ENCODE data around the gene UNC13C.

Gene UNC13C

DNA sequence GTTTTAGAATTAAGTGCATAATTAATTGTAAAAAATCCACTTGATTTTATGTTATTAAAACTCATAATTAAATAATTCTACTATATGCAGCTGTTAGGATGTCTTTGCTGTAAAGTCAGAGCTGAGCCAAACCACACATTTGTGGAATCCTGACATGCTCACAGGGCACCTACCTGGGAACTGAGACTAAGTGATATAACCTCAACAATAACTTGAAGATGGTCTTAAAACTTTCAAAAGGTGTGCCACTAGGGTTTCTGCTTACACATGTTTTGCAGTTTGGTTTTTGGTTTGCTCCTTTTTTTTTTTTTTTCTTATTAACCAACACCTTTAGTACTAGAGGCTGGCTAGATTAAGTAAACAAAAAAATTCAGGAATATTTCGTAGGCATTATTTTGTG is 549.8 kb downstream of the UNC13C start:
- no peak for DNase-seq
- no peak overlapping the region for H3K27ac ChIP-seq (ENCODE audit: low read depth, low read length)
- no peak overlapping the region for H3K9ac ChIP-seq (ENCODE audit: low read length)
- H2AFZ ChIP-seq (ENCODE audit: insufficient read depth, low read length, poor library complexity): no peak overlapping the region
- no peak overlapping the region for H3K4me3 ChIP-seq (ENCODE audit: low read depth, low read length)
- no CpG with 5 or more reads among the region's 1 CpG for WGBS (ENCODE audit: extremely low coverage, insufficient coverage, insufficient read length)
- H3K27me3 ChIP-seq (ENCODE audit: insufficient read depth, low read length): no peaks in the 10 kb centered on the region
- H2AK5ac ChIP-seq (ENCODE audit: low read length): no peak overlapping the region
- H4K12ac ChIP-seq (ENCODE audit: low read depth, low read length): no peak overlapping the region
- no peak overlapping the region for H3K18ac ChIP-seq (ENCODE audit: low read length)
- no peak overlapping the region for H3K4me2 ChIP-seq (ENCODE audit: low read length)
- H3K4me1 ChIP-seq (ENCODE audit: control insufficient read depth in 1 of 2, insufficient read depth in 2 of 2, low read length in 2 of 2): no peaks in the 10 kb centered on the region
- no peak overlapping the region for H4K91ac ChIP-seq (ENCODE audit: low read depth, low read length)
- H3K9me3 ChIP-seq (ENCODE audit: insufficient read depth, low read depth, low read length): no peaks in the 10 kb centered on the region
- H2BK5ac ChIP-seq (ENCODE audit: low read depth, low read length, poor library complexity): no peak overlapping the region
- no peaks in the 10 kb centered on the region for H3K79me2 ChIP-seq (ENCODE audit: control insufficient read depth, insufficient read depth, low read length, poor library complexity)
- no peaks in the 10 kb centered on the region for H3K79me1 ChIP-seq (ENCODE audit: low read length)
- no peak overlapping the region for H3K14ac ChIP-seq (ENCODE audit: low read length)
- no peak overlapping the region for H3K23ac ChIP-seq (ENCODE audit: low read length)
- H2BK12ac ChIP-seq (ENCODE audit: low read length): no peak overlapping the region
- no peak overlapping the region for H3K4ac ChIP-seq (ENCODE audit: low read depth, low read length)
- no peak overlapping the region for H2BK120ac ChIP-seq (ENCODE audit: insufficient read depth, low read length, poor library complexity)
- no peak overlapping the region for H4K8ac ChIP-seq (ENCODE audit: low read depth, low read length)
- no peaks in the 10 kb centered on the region for H3K36me3 ChIP-seq (ENCODE audit: control insufficient read depth in 1 of 2, insufficient read depth in 2 of 2, low read length in 2 of 2)

DNA sequence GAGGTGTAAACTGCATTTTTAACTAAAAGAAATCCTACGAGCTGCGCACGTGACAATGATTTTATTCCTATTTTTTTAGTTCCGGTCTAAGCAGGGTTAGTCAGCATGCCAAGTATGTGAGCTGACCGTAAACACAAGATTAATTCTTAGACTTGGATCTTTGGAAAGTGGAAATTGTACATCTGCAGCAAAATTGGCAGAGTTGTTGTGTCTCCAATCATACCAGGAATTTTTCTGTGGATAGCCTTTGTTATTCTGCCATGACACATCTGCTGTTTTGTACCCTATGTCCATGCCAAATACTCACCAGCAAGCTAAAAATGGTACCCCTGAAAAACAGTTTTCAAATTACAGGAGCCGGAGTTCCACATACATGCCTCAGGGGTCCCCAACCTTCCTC is 562.5 kb downstream of the UNC13C start:
- Histone ChIP-seq H4K8ac (ENCODE audit: low read depth, low read length) (no peak overlapping the region), H3K4me3 (ENCODE audit: low read depth, low read length) (no peak overlapping the region), H3K4ac (ENCODE audit: low read depth, low read length) (no peak overlapping the region), H3K14ac (ENCODE audit: low read length) (no peak overlapping the region), H2BK5ac (ENCODE audit: low read depth, low read length, poor library complexity) (no peak overlapping the region), H3K36me3 (ENCODE audit: control insufficient read depth in 1 of 2, insufficient read depth in 2 of 2, low read length in 2 of 2) (no peaks in the 10 kb centered on the region), H3K23ac (ENCODE audit: low read length) (no peak overlapping the region), H4K12ac (ENCODE audit: low read depth, low read length) (no peak overlapping the region), H2BK12ac (ENCODE audit: low read length) (no peak overlapping the region), H3K27me3 (ENCODE audit: insufficient read depth, low read length) (no peaks in the 10 kb centered on the region), H4K91ac (ENCODE audit: low read depth, low read length) (no peak overlapping the region), H3K79me1 (ENCODE audit: low read length) (no peaks in the 10 kb centered on the region), H3K4me1 (ENCODE audit: control insufficient read depth in 1 of 2, insufficient read depth in 2 of 2, low read length in 2 of 2) (no peaks in the 10 kb centered on the region), H3K9ac (ENCODE audit: low read length) (no peak overlapping the region), H3K9me3 (ENCODE audit: insufficient read depth, low read depth, low read length) (no peaks in the 10 kb centered on the region), H2AK5ac (ENCODE audit: low read length) (no peak overlapping the region), H3K79me2 (ENCODE audit: control insufficient read depth, insufficient read depth, low read length, poor library complexity) (no peaks in the 10 kb centered on the region), H3K27ac (ENCODE audit: low read depth, low read length) (no peak overlapping the region), H2BK120ac (ENCODE audit: insufficient read depth, low read length, poor library complexity) (no peak overlapping the region), H2AFZ (ENCODE audit: insufficient read depth, low read length, poor library complexity) (no peak overlapping the region), H3K4me2 (ENCODE audit: low read length) (no peak overlapping the region), H3K18ac (ENCODE audit: low read length) (no peak overlapping the region)
- WGBS (ENCODE audit: extremely low coverage, insufficient coverage, insufficient read length): no CpG with 5 or more reads among the region's 6 CpGs
- no peak for DNase-seq

DNA sequence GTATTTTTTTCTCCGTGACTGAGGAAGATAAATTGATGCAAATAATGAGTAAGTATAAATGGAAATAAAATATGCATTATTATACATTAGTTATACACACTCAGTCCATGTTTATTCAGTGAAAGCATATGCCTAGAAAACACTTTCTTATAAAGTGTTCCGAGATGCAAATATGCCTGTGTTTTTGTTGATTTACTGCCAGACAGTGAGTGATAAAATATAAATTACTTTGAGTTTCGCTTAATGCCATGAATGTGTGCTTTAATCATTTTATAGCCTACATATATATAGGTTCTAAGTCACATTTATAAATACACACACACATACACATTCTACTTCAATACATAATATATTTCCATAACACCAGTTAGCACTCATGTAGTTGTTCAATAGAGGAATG is 569.2 kb downstream of the UNC13C start:
- Histone ChIP-seq H4K91ac (ENCODE audit: low read depth, low read length) (no peak overlapping the region), H2AFZ (ENCODE audit: insufficient read depth, low read length, poor library complexity) (no peak overlapping the region), H2AK5ac (ENCODE audit: low read length) (no peak overlapping the region), H3K9ac (ENCODE audit: low read length) (no peak overlapping the region), H2BK5ac (ENCODE audit: low read depth, low read length, poor library complexity) (no peak overlapping the region), H3K4ac (ENCODE audit: low read depth, low read length) (no peak overlapping the region), H4K12ac (ENCODE audit: low read depth, low read length) (no peak overlapping the region), H3K4me3 (ENCODE audit: low read depth, low read length) (no peak overlapping the region), H3K36me3 (ENCODE audit: control insufficient read depth in 1 of 2, insufficient read depth in 2 of 2, low read length in 2 of 2) (no peaks in the 10 kb centered on the region), H3K79me2 (ENCODE audit: control insufficient read depth, insufficient read depth, low read length, poor library complexity) (no peaks in the 10 kb centered on the region), H3K79me1 (ENCODE audit: low read length) (no peaks in the 10 kb centered on the region), H3K23ac (ENCODE audit: low read length) (no peak overlapping the region), H3K14ac (ENCODE audit: low read length) (no peak overlapping the region), H2BK12ac (ENCODE audit: low read length) (no peak overlapping the region), H2BK120ac (ENCODE audit: insufficient read depth, low read length, poor library complexity) (no peak overlapping the region), H3K18ac (ENCODE audit: low read length) (no peak overlapping the region), H3K4me2 (ENCODE audit: low read length) (no peak overlapping the region), H3K27ac (ENCODE audit: low read depth, low read length) (no peak overlapping the region), H3K27me3 (ENCODE audit: insufficient read depth, low read length) (no peaks in the 10 kb centered on the region), H3K4me1 (ENCODE audit: control insufficient read depth in 1 of 2, insufficient read depth in 2 of 2, low read length in 2 of 2) (no peaks in the 10 kb centered on the region), H3K9me3 (ENCODE audit: insufficient read depth, low read depth, low read length) (no peaks in the 10 kb centered on the region), H4K8ac (ENCODE audit: low read depth, low read length) (no peak overlapping the region)
- no peak for DNase-seq
- no CpG with 5 or more reads among the region's 3 CpGs for WGBS (ENCODE audit: extremely low coverage, insufficient coverage, insufficient read length)

DNA sequence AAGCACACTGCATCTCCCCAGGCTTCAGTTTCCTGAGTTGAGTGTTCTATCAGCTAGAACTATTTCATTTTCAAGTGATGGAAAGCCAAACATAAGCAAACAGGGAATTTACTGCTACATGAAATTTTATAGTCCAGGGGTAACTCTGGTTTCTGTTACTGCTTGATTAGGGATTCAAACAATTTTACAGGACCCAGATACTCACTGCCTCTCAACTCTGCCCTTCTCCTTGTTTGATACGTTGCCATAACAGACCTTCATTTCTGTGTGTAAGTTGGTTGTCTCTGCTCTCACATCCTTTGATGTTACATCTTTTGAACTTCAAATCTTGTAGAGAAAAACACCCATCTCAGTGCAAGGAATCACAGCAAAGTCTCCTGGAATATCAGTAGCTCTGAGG is 572.7 kb downstream of the UNC13C start:
- Histone ChIP-seq H2AK5ac (ENCODE audit: low read length) (no peak overlapping the region), H3K4me1 (ENCODE audit: control insufficient read depth in 1 of 2, insufficient read depth in 2 of 2, low read length in 2 of 2) (no peaks in the 10 kb centered on the region), H2AFZ (ENCODE audit: insufficient read depth, low read length, poor library complexity) (no peak overlapping the region), H4K12ac (ENCODE audit: low read depth, low read length) (no peak overlapping the region), H3K14ac (ENCODE audit: low read length) (no peak overlapping the region), H3K4me3 (ENCODE audit: low read depth, low read length) (no peak overlapping the region), H4K8ac (ENCODE audit: low read depth, low read length) (no peak overlapping the region), H3K18ac (ENCODE audit: low read length) (no peak overlapping the region), H3K79me2 (ENCODE audit: control insufficient read depth, insufficient read depth, low read length, poor library complexity) (no peaks in the 10 kb centered on the region), H2BK12ac (ENCODE audit: low read length) (no peak overlapping the region), H4K91ac (ENCODE audit: low read depth, low read length) (no peak overlapping the region), H2BK5ac (ENCODE audit: low read depth, low read length, poor library complexity) (no peak overlapping the region), H3K36me3 (ENCODE audit: control insufficient read depth in 1 of 2, insufficient read depth in 2 of 2, low read length in 2 of 2) (no peaks in the 10 kb centered on the region), H3K79me1 (ENCODE audit: low read length) (no peaks in the 10 kb centered on the region), H3K23ac (ENCODE audit: low read length) (no peak overlapping the region), H2BK120ac (ENCODE audit: insufficient read depth, low read length, poor library complexity) (no peak overlapping the region), H3K9me3 (ENCODE audit: insufficient read depth, low read depth, low read length) (no peaks in the 10 kb centered on the region), H3K27me3 (ENCODE audit: insufficient read depth, low read length) (no peaks in the 10 kb centered on the region), H3K4me2 (ENCODE audit: low read length) (no peak overlapping the region), H3K4ac (ENCODE audit: low read depth, low read length) (no peak overlapping the region), H3K9ac (ENCODE audit: low read length) (no peak overlapping the region), H3K27ac (ENCODE audit: low read depth, low read length) (no peak overlapping the region)
- no peak for DNase-seq
- WGBS (ENCODE audit: extremely low coverage, insufficient coverage, insufficient read length): no CpG with 5 or more reads among the region's 1 CpG

Data from trophoblast cell (in vitro differentiated cells and primary cell).